ENCODE measurements around the gene IL17C. TPM values are rescaled to one million over a fixed set of nuclear protein-coding genes. Genes with fewer than 3 reads are reported as not detected.
A peak's percentile ranks its signal among the peaks of the same experiment; 100 is the strongest.

The IL17C gene
- total RNA-seq, 1 donor from 2014 or later = not detected

DNA sequence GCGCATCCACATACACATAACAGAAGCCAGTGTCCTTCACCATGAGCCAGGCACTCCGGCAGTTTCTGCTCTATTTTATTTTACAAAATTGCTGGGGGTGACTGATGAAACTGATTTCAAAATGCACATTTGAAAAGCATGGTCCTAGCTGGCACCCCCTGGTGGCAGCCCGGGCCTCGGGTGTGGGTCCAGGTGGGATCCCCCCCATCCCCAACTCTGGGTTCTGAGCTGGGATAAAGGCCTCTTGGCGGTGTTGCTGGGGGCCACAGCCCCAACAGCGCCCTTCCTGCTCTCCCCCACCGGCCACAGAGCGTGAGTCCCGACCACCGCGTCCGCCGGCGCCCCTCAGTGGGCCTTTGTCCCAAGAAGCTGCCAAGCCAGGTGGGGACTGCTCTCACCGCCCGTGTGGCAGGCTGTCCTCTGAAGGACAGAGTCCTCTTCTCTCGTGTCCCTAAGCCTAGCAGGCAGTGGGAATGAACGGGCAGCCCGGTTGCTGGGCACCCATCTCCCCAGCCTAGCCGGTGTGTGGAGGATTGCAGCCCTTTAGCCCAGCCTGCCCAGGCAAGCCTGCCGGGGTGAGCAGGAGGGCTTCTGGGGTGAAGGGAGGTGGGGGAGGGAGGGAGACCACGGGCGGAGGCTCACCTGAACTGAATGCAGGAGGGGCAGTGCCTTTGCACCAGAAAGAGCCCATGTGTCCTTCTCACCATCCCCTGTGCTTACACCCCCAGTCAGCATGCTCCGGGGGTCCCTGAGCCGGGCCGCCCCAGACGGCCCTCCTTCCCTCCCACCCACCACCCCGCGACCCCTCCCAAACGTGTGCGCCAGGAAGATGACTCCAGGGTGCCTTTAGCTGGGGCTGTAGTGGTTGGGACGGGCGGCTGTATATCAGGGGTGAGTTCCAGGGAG lies 47.0 kb downstream of the IL17C start:
- no peak for DNase-seq (ENCODE audit: low spot score)

DNA sequence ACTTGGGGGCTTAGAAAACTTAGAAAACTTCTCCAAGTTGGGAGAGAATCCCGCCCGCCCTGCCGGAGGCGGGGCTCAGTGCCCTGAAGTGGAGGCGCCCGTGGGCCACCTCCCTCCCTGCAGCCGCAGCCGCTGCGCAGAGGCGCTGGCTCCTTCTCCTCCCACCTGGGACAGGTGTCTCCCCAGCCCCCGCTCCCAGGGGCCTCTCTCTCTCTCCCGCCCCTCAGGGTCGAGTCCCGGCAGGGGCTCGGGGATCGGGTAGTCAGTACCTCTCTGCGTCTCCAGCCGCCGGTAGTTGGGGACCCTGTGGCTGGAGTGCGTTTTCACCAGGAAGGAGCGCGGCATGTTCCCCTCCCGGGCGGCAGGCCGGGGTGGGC lies 47.7 kb downstream of the IL17C start:
- DNase-seq (ENCODE audit: low spot score) = no peak

DNA sequence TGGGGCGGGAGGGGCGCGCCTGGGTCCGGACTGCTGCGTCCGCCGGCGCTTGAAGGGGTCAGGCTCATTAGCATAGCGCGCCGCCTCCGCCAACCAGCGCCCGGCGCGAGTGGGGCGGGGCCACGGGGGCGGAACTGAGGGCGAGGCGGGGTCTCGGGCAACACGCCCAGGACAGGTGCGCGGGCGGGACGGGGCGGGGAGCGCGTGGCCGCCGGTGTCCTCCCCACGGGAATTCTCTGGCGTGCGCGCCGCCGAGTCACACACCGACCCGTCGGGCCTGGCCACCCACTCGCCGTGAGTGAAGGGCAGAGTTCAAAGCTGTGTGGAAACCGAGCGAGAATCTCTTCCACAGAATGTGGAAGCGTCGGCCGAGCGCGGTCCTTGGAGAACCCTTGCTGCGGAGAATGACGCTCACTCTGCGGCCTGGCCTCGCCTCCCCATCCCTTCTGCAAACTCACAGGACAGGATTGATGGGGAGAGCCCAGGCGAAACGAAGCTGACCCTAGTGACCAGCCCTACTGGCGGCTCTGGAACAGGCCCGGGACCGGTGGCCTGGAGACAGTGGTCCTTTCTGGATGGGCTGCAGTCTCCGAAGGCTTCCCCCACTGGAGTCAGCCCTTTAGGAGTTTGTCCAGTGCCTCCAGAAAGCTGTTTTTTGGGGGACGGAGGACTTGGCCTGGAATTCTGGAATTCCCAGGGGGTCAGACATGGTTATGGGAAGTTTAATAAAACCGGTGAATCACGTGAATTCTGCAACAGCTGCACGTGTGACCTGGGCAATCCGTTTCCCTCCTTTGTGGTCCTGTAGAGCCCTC lies 48.3 kb downstream of the IL17C start, which contains the start of gene SNAI3:
Gene SNAI3 (minus strand): TSS at position 69 of the 815 bp plus-strand sequence. CDS start 101 bp downstream, outside the sequence.
- DNase-seq (ENCODE audit: low spot score) = peak; percentile 82

DNA sequence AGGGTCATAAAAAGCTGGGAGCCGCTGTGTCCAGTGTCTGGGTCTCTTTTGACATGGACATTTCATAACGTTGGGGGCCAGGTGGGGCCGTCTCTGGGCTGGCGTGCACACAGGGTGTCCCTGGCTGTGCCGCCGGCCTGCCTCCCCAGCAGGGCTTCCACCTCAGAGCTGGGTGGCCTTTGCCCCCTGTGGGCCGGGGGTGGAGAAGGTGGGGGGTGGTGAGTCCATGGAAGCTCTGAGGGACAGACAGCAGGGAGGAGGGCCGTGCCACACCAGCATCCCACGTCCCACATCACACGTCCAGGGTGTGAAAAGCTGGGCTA lies 48.8 kb downstream of the IL17C start:
- DNase-seq (ENCODE audit: low spot score) = no peak

DNA sequence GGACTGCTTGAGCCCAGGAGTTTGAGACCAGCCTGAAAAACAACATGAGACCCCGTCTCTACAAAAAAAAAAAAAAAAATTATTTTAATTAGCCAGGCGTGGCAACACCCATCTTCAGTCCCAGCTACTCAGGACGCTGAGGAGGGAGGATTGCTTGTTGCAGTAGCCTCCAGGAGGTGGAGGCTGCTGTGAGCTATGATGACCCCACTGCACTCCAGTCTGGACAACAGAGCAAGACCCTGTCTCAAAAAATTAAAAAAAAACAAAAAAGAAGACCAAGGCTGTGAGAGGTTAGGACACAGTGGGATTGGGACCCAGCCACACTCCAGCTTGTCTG lies 49.3 kb downstream of the IL17C start:
- DNase-seq (ENCODE audit: low spot score) = no peak

DNA sequence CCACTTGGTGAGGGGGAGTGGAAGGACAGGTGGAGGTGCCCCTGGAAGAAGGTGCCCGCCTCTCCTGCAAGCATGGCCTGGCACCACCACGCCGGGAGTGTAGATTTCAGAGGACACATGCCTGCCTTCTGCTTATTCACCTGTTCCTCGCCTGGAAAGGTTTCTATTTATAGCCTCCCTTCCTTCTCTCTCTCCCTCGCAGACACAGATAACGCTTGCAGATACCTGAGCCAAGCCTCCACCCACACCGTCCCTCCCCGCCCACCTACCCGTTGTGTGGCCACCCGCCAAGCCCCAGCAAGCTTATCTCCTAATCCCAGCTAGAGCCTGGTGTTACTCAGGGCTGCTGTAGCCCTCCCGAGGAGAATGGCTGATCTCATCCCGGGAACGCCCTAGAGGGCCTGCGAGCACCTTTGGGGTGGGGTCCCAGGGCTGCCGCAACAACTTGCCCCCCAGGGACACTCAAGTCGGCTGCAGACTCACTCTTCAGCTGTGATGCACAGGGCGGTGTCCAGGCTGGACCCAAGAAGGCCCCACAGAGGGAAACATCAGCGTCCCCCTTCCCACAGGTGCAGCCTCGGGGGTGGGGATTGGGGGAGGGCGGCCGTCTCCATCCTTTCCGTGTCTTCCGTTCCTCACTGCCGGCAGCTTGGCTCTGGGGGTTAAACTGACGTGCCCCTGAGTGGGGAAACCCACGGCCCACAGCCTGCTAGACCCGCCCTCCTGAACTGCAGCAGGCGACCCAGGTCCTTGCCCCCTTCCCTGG lies 49.8 kb downstream of the IL17C start:
- DNase-seq (ENCODE audit: low spot score) = peak; percentile 73

Other genes with a start within 250 kb of the IL17C start
- gene ZFPM1, start 185.3 kb upstream of the IL17C start, total RNA-seq = 72.0 TPM
- gene ZC3H18, start 68.2 kb upstream of the IL17C start, total RNA-seq = 43.4 TPM
- gene CYBA, start 12.5 kb downstream of the IL17C start, total RNA-seq = 271 TPM
- gene MVD, start 24.5 kb downstream of the IL17C start, total RNA-seq = 126 TPM
- 1.9 TPM for gene SNAI3, start 47.9 kb downstream of the IL17C start, total RNA-seq
- 28.4 TPM for gene RNF166, start 67.8 kb downstream of the IL17C start, total RNA-seq
- 15.0 TPM for gene CTU2, start 67.9 kb downstream of the IL17C start, total RNA-seq
- gene PIEZO1, start 146.6 kb downstream of the IL17C start, total RNA-seq = 108 TPM
- 3.2 TPM for gene CDT1, start 165.2 kb downstream of the IL17C start, total RNA-seq
- gene APRT, start 173.4 kb downstream of the IL17C start, total RNA-seq = 104 TPM
- 56.1 TPM for gene GALNS, start 218.4 kb downstream of the IL17C start, total RNA-seq
- 53.8 TPM for gene TRAPPC2L, start 218.6 kb downstream of the IL17C start, total RNA-seq
- gene PABPN1L, start 228.1 kb downstream of the IL17C start, total RNA-seq = not detected

All from mucosa of gallbladder (tissue), 1 donor.